HUES64 (cell line): ENCODE data around the gene TAAR5. TPM values are rescaled to one million over a fixed set of nuclear protein-coding genes. Genes with fewer than 3 reads are reported as not detected.
"Not testable (repeated sequence)": the region's sequence is repeated elsewhere in the genome, so short reads cannot be mapped to it uniquely, and the experiment has no call there.

Experiments used
- H3K27ac ChIP-seq: 2 replicates; pipeline ENCODE4 v1.7.0; 2013; ENCODE audit warnings: low read depth, low read length, inconsistent platforms
- H3K27me3 ChIP-seq: 2 replicates; pipeline ENCODE4 v1.6.1; 2013; ENCODE audit warnings: mild to moderate bottlenecking, low read length; ENCODE audit not compliant: insufficient read depth
- H3K36me3 ChIP-seq: 2 replicates; pipeline ENCODE4 v1.6.1; 2013; ENCODE audit warnings: mild to moderate bottlenecking, low read length; ENCODE audit not compliant: insufficient read depth
- H3K4me1 ChIP-seq: 2 replicates; pipeline ENCODE4 v1.6.1; 2013; ENCODE audit warnings: mild to moderate bottlenecking, low read length, moderate library complexity; ENCODE audit not compliant: insufficient read depth
- H3K4me3 ChIP-seq: 2 replicates; pipeline ENCODE4 v1.5.1; 2013; ENCODE audit warnings: mild to moderate bottlenecking, low read length, moderate library complexity
- H3K9ac ChIP-seq: 2 replicates; pipeline ENCODE4 v1.6.1; 2013; ENCODE audit warnings: mild to moderate bottlenecking, low read depth, low read length
- H3K9me3 ChIP-seq: 2 replicates; pipeline ENCODE4 v1.6.1; 2013; ENCODE audit warnings: low read depth, low read length; ENCODE audit not compliant: insufficient read depth
- WGBS: fragments of 150-250, 120-280 bp; methylation state at CpG from one replicate; pipeline ENCODE4 v1.1.7; 2013; ENCODE audit warnings: missing lambda C conversion rate; 5-methylcytosine and 5-hydroxymethylcytosine counted together
- polyA plus RNA-seq, 2 experiments: library from polyadenylated mRNA; stranded (reverse); fragments of 50-300 nt; gene quantifications; one replicate each; pipeline ENCODE4 v1.2.3, GENCODE V29; 2013

TAAR5 gene, protein sequence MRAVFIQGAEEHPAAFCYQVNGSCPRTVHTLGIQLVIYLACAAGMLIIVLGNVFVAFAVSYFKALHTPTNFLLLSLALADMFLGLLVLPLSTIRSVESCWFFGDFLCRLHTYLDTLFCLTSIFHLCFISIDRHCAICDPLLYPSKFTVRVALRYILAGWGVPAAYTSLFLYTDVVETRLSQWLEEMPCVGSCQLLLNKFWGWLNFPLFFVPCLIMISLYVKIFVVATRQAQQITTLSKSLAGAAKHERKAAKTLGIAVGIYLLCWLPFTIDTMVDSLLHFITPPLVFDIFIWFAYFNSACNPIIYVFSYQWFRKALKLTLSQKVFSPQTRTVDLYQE
- polyA plus RNA-seq (2013, experiment 1 of 2): not detected
- not detected for polyA plus RNA-seq (2013, experiment 2 of 2)

- Histone ChIP-seq H3K9me3 (no peaks in the 10 kb centered on the region), H3K27me3 (no peaks in the 10 kb centered on the region), H3K4me1 (no peaks in the 10 kb centered on the region), H3K4me3 (no peak within 1 kb of the TSS), H3K9ac (no peak within 1 kb of the TSS), H3K27ac (no peak within 1 kb of the TSS), H3K36me3 (no peaks in the 10 kb centered on the region)
- 93% methylated on average over 5 of the region's 5 CpGs for WGBS
These were observed at the start of gene TAAR5 for GRCh38 chr6:132589454-132589853. TSS of gene TAAR5 (minus strand) at chr6:132589741. CDS start at chr6:132589686, 55 bp downstream.

DNA sequence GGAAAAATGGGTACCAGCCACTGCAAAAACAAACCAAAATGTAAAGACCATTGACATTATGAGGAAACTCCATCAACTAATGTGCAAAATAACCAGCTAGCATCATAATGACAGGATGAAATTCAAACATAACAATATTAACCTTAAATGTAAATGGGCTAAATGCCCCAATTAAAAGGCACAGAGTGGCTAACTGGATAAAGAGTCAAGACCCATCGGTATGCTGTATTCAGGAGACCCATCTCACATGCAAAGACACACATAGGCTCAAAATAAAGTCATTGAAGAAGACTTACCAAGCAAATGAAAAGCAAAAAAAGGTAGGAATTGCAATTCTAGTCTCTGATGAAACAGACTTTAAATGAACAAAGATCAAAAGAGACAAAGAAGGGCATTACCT lies 47.6 kb upstream of the TAAR5 start:
- not testable (repeated sequence) for H3K27ac ChIP-seq, H3K9me3 ChIP-seq, H3K4me3 ChIP-seq, H3K4me1 ChIP-seq, H3K27me3 ChIP-seq, H3K36me3 ChIP-seq, H3K9ac ChIP-seq
- WGBS: 100% methylated on average over 1 of the region's 1 CpG

DNA sequence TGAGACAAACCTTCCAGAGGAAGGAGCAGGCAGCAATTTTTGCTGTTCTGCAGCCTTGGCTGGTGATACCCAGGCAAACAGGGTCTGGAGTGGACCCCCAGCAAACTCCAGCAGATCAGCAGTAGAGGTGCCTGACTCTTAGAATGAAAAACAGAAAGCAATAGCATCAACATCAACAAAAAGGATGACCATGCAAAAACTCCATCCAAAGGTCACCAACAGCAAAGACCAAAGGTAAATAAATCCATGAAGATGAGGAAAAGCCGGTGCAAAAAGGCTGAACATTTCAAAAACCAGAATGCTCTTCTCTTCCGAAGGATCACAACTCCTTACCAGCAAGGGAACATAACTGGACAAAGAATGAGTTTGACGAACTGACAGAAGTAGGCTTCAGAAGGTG lies 46.4 kb upstream of the TAAR5 start:
- 92% methylated on average over 3 of the region's 3 CpGs for WGBS
- not testable (repeated sequence) for H3K4me3 ChIP-seq, H3K9ac ChIP-seq, H3K4me1 ChIP-seq, H3K36me3 ChIP-seq, H3K27me3 ChIP-seq, H3K27ac ChIP-seq, H3K9me3 ChIP-seq

GRCh38 chr6:132635288-132635687 lies 45.7 kb upstream of the TAAR5 start:
- not testable (repeated sequence) for H3K27me3 ChIP-seq, H3K9ac ChIP-seq, H3K27ac ChIP-seq, H3K4me1 ChIP-seq, H3K4me3 ChIP-seq, H3K36me3 ChIP-seq, H3K9me3 ChIP-seq
- WGBS: 78% methylated on average over 3 of the region's 3 CpGs

DNA sequence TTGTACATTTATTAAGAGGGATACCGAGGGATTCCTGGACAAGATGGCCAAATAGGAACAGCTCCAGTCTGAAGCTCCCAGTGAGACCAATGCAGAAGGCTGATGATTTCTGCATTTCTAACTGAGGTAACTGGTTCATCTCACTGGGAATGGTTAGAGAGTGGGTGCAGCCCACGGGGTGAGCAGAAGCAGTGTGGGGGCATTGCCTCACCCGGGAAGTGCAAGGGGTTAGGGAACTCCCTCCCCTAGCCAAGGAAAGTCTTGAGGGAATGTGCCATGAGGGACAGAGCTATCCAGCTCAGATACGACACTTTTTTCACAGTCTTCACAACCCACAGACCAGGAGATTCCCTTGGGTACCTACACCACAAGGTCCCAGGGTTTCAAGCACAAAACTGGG lies 45.3 kb upstream of the TAAR5 start:
- H3K27ac ChIP-seq: no peak overlapping the region
- H3K36me3 ChIP-seq: no peaks in the 10 kb centered on the region
- H3K4me1 ChIP-seq: no peaks in the 10 kb centered on the region
- 86% methylated on average over 4 of the region's 4 CpGs for WGBS
- no peak overlapping the region for H3K9ac ChIP-seq
- H3K9me3 ChIP-seq: no peaks in the 10 kb centered on the region
- H3K4me3 ChIP-seq: no peak overlapping the region
- no peaks in the 10 kb centered on the region for H3K27me3 ChIP-seq

GRCh38 chr6:132633362-132633761 lies 43.8 kb upstream of the TAAR5 start:
- WGBS: 94% methylated on average over 2 of the region's 2 CpGs
- Histone ChIP-seq H3K9me3 (no peaks in the 10 kb centered on the region), H3K4me1 (no peaks in the 10 kb centered on the region), H3K9ac (no peak overlapping the region), H3K36me3 (no peaks in the 10 kb centered on the region), H3K4me3 (no peak overlapping the region), H3K27me3 (no peaks in the 10 kb centered on the region), H3K27ac (no peak overlapping the region)

- H3K4me3 ChIP-seq: no peak within 1 kb of the TSS
- no peaks in the 10 kb centered on the region for H3K4me1 ChIP-seq
- 96% methylated on average over 6 of the region's 6 CpGs for WGBS
- H3K36me3 ChIP-seq: no peaks in the 10 kb centered on the region
- no peak within 1 kb of the TSS for H3K9ac ChIP-seq
- no peaks in the 10 kb centered on the region for H3K9me3 ChIP-seq
- no peak within 1 kb of the TSS for H3K27ac ChIP-seq
- no peaks in the 10 kb centered on the region for H3K27me3 ChIP-seq
These were observed 34.6 kb upstream of the TAAR5 start, which contains the start of gene TAAR2 for GRCh38 chr6:132624175-132624574. TSS of gene TAAR2 (minus strand) at chr6:132624275. CDS start at chr6:132624275, 0 bp downstream.

GRCh38 chr6:132623106-132623845 lies 33.7 kb upstream of the TAAR5 start:
- Histone ChIP-seq H3K36me3 (no peaks in the 10 kb centered on the region), H3K27me3 (no peaks in the 10 kb centered on the region), H3K4me3 (no peak overlapping the region), H3K27ac (no peak overlapping the region), H3K4me1 (no peaks in the 10 kb centered on the region), H3K9me3 (no peaks in the 10 kb centered on the region), H3K9ac (no peak overlapping the region)
- WGBS: 70% methylated on average over 5 of the region's 6 CpGs

GRCh38 chr6:132616677-132617076 lies 27.1 kb upstream of the TAAR5 start:
- whole genome bisulfite sequencing: 85% methylated on average over 1 of the region's 1 CpG
- no peak overlapping the region for H3K27ac ChIP-seq
- H3K4me1 ChIP-seq: peaks cover 5% of the 10 kb centered on the region; the same call in 1 of the 2 replicates
- no peaks in the 10 kb centered on the region for H3K36me3 ChIP-seq
- no peak overlapping the region for H3K9ac ChIP-seq
- H3K4me3 ChIP-seq: no peak overlapping the region
- no peaks in the 10 kb centered on the region for H3K9me3 ChIP-seq
- no peaks in the 10 kb centered on the region for H3K27me3 ChIP-seq

GRCh38 chr6:132614554-132614953 lies 25.0 kb upstream of the TAAR5 start:
- Histone ChIP-seq H3K27me3 (no peaks in the 10 kb centered on the region), H3K4me1 (peaks cover 5% of the 10 kb centered on the region; the same call in 1 of the 2 replicates), H3K27ac (no peak overlapping the region), H3K9me3 (no peaks in the 10 kb centered on the region), H3K9ac (no peak overlapping the region), H3K4me3 (no peak overlapping the region), H3K36me3 (no peaks in the 10 kb centered on the region)
- WGBS: 93% methylated on average over 5 of the region's 7 CpGs

DNA sequence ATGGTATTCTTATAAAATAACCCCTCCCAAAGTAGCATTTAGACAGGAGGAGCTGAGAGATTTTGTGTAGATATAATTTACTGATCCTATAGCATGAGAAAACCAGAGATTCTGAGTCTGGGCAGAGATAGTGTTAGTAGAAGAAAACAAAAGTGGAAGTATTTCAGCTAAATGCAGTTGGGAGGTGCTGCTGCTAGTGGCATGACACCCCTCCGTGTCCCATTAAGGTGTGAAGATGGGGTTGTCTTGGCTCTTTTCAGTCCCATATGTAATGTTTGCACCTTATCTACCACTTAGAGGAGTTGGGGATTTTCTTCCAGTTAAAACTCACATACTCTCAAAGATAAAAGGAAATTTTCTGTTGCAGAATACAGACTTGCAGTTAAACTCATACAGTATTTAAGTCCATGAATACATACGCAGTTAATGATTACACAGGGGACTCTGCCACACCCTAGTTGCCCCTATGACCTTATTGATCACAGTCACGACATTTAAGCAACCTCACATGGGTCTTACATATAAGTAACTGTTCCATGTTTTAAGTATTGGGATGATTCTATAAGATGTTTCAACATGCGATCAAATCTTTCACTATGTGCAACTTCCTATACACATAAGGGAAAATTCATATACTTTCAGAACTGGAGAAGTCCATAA lies 23.0 kb upstream of the TAAR5 start:
- no peak overlapping the region for H3K4me3 ChIP-seq
- H3K36me3 ChIP-seq: no peaks in the 10 kb centered on the region
- H3K4me1 ChIP-seq: peaks cover 5% of the 10 kb centered on the region; the same call in 1 of the 2 replicates
- H3K27me3 ChIP-seq: no peaks in the 10 kb centered on the region
- 91% methylated on average over 2 of the region's 4 CpGs for WGBS
- no peaks in the 10 kb centered on the region for H3K9me3 ChIP-seq
- H3K9ac ChIP-seq: no peak overlapping the region
- H3K27ac ChIP-seq: no peak overlapping the region
